Ovary (tissue), 3 donors: ENCODE measurements around the gene OTOS.

Experiments used
- EP300 ChIP-seq: sonication (generic); formaldehyde crosslinking; IDR thresholded peaks from one replicate; pipeline ENCODE4 v1.6.1; 2017; ENCODE audit warnings: antibody characterized with exemption
- POLR2A ChIP-seq: fragments of 450-650 bp; IDR thresholded peaks from one replicate; pipeline ENCODE4 v1.6.1; 2017; ENCODE audit warnings: antibody characterized with exemption, mild to moderate bottlenecking, moderate library complexity
- TF ChIP-seq, protein P1 (sequence below), 3 donors: fragments of 450-650 bp in 2 of 3; fragments of 200-600 bp in 1 of 3; IDR thresholded peaks; one replicate each; pipeline versions ENCODE4 v1.5.1 to v1.8.0; 2016 to 2022; ENCODE audit warnings: antibody characterized with exemption in 3 of 3, mild to moderate bottlenecking in 1 of 3
- donor health status: DM: no; HTN: no; CAD: no.

DNA sequence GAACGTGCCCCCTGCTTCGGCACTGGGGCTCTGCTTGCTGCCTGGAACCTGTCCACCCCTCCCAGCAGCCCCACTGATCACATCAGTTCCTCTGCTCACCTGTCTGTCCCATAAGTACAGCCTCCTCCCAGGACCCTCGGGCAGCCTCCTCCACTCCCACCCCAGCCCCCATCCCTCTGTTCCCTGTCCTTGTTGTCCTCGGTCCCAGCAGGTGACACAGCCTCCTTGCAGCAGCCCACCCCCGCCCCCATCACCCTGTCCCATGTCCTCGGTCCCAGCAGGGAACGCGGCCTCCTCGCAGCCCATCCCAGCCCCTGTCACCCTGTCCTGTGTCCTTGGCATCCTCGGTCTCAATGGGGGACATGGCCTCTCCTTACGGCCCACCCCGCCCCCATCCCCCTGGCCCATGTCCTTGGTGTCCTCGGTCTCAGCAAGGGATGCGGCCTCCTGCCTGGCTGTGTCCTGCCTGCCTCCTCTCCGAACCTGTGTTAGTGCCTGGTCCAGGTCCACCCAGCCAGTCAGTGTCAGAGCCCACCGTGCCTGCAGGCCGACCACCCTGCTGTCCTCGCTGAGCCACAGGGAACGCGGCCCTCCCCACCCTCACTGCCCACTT is 4.3 kb upstream of the OTOS start:
- TF ChIP-seq, protein P1, sequence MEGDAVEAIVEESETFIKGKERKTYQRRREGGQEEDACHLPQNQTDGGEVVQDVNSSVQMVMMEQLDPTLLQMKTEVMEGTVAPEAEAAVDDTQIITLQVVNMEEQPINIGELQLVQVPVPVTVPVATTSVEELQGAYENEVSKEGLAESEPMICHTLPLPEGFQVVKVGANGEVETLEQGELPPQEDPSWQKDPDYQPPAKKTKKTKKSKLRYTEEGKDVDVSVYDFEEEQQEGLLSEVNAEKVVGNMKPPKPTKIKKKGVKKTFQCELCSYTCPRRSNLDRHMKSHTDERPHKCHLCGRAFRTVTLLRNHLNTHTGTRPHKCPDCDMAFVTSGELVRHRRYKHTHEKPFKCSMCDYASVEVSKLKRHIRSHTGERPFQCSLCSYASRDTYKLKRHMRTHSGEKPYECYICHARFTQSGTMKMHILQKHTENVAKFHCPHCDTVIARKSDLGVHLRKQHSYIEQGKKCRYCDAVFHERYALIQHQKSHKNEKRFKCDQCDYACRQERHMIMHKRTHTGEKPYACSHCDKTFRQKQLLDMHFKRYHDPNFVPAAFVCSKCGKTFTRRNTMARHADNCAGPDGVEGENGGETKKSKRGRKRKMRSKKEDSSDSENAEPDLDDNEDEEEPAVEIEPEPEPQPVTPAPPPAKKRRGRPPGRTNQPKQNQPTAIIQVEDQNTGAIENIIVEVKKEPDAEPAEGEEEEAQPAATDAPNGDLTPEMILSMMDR (IDR thresholded peaks at IDR 0.05), result no peak
- TF ChIP-seq EP300 (no peak), POLR2A (no peak)
